ENCODE measurements around the gene HECW1.
A peak's percentile ranks its signal among the peaks of the same experiment; 100 is the strongest.

Gene HECW1

GRCh38 chr7:43096875-43097274 is 15.6 kb upstream of the HECW1 start:
- no peak for DNase-seq (ENCODE audit: low read depth)
- H3K4me3 ChIP-seq (ENCODE audit: control insufficient read depth, low read depth, low read length) = no peak overlapping the region
- TF ChIP-seq, protein P1, sequence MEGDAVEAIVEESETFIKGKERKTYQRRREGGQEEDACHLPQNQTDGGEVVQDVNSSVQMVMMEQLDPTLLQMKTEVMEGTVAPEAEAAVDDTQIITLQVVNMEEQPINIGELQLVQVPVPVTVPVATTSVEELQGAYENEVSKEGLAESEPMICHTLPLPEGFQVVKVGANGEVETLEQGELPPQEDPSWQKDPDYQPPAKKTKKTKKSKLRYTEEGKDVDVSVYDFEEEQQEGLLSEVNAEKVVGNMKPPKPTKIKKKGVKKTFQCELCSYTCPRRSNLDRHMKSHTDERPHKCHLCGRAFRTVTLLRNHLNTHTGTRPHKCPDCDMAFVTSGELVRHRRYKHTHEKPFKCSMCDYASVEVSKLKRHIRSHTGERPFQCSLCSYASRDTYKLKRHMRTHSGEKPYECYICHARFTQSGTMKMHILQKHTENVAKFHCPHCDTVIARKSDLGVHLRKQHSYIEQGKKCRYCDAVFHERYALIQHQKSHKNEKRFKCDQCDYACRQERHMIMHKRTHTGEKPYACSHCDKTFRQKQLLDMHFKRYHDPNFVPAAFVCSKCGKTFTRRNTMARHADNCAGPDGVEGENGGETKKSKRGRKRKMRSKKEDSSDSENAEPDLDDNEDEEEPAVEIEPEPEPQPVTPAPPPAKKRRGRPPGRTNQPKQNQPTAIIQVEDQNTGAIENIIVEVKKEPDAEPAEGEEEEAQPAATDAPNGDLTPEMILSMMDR (conservative IDR thresholded peaks at IDR 0.05; ENCODE audit: control insufficient read depth, insufficient read depth, low read depth, low read length) = no peak

DNA sequence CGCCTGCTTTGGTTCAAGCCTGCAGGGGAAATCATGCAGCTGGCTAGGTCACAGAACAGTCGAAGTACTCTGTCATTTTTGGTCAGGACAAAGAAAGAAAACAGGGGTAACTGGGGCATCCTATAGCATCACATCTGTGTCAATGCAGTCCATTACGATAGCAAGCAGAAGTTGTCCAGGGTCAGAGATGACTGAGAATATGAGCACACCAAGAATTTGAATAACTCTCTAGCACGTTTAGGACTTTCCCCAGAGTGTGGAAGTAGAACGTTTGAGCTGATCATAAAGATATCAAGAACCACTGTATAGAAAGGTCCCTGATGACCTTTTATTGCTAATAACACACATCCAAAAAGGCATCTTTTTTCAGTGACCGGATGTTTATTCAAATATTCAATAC is 12.7 kb upstream of the HECW1 start:
- no peak for DNase-seq (ENCODE audit: low read depth)
- TF ChIP-seq, protein P1 (conservative IDR thresholded peaks at IDR 0.05; ENCODE audit: control insufficient read depth, insufficient read depth, low read depth, low read length) = no peak
- no peak overlapping the region for H3K4me3 ChIP-seq (ENCODE audit: control insufficient read depth, low read depth, low read length)

DNA sequence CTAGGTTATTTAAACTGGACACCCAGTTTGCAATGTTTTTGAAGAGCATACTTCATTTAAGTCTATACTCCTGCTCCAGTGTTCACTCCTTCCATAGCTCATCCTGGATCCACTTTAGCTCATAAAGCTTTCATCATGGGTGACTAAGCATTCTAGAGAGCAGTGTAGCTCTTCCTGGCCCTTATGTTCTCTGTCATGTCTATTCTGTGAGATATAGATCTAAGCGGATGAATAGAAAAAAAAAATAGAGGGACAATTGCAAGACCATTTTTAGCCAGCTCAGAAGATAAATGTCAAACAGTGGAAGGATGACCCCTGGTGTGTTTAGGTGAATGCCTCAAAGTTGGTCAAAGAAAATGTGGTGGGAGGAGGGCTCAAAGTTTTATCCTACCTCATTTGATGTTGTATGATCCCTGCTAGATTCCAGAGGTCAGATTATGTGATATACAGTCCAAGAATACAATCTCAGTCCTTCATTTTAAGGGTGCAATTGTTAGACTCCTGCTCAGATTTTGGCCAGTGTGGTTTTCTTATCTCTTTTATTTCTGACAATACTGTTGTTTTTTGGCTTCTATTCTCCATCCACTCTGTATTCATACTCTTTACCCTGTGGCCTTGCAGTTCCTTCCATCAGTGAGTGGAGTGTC is 7.5 kb upstream of the HECW1 start:
- peak; percentile 39 for DNase-seq (ENCODE audit: low read depth)
- H3K4me3 ChIP-seq (ENCODE audit: control insufficient read depth, low read depth, low read length) = no peak overlapping the region
- TF ChIP-seq, protein P1 (conservative IDR thresholded peaks at IDR 0.05; ENCODE audit: control insufficient read depth, insufficient read depth, low read depth, low read length) = no peak

DNA sequence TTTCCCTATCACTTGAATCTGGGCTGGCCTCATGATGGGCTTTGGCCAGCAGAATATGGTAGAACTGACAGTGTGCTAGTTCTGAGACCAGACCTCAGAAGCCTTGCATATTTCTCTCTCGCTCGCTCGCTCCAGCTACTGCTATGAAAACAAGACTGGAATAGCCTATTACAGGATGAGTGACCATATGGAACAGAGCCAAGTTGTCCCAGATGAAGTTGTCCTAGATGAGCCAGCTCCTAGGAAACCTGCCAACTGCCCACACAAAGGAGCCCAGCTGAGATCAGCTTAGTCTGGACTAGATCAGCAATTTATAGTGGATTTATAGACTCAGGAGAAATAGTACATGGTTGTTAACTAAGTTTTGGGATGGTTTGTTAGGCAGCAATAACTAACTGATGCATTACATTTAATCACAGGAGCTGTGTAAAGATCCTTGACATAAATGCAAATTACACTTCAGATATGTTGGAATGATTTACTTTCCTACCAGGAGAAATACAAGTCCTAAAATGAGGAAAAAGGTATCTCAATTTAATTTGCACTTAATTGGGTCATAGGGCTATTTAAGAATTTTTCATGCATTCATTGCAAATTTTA is 6.8 kb upstream of the HECW1 start:
- no peak overlapping the region for H3K4me3 ChIP-seq (ENCODE audit: control insufficient read depth, low read depth, low read length)
- TF ChIP-seq, protein P1 (conservative IDR thresholded peaks at IDR 0.05; ENCODE audit: control insufficient read depth, insufficient read depth, low read depth, low read length) = no peak
- DNase-seq (ENCODE audit: low read depth) = peak; percentile 76

GRCh38 chr7:43108255-43109011 is 4.0 kb upstream of the HECW1 start:
- peak; percentile 60 for DNase-seq (ENCODE audit: low read depth)
- no peak overlapping the region for H3K4me3 ChIP-seq (ENCODE audit: control insufficient read depth, low read depth, low read length)
- TF ChIP-seq, protein P1 (conservative IDR thresholded peaks at IDR 0.05; ENCODE audit: control insufficient read depth, insufficient read depth, low read depth, low read length) = peak; percentile 94

DNA sequence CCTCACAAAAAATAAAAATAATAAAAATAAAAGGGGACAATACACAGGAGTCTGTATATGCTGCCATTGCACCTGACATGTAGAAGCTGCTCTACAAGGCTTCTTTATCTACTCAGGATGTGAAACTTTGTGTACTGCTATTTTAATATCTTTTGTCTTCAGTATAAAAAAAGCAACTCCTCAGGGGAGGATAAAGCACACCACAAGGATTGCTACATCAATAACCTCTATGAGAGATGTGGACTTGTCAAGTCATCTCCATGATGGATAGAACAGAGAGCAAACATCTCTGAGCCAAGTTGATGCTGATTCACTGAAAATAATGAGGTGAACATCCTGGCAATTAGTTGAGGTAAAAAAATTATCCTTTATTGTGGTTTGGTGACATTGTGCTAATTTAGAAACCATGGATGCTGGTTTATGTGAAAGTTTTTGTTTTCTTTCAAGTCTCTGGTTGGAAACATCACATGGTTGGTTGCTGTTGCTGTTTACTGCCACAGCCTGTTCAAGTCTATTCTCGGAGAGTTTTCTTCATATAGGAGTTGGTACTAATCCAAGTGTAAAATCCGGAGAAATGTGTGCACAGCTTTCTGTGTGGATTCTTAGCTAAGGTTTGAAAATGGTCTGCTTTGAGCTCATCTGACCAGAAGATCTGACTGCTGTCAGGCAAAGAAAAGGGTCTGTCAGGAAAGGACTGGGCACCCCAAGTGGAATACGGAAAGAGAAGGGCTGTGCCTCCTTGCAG is 1.5 kb upstream of the HECW1 start:
- DNase-seq (ENCODE audit: low read depth) = peak; percentile 32
- TF ChIP-seq, protein P1 (conservative IDR thresholded peaks at IDR 0.05; ENCODE audit: control insufficient read depth, insufficient read depth, low read depth, low read length) = no peak
- no peak overlapping the region for H3K4me3 ChIP-seq (ENCODE audit: control insufficient read depth, low read depth, low read length)

Data from fibroblast of mammary gland (primary cell).